T-cell (primary cell): ENCODE data around the gene LCA5L. TPM values are rescaled to one million over a fixed set of nuclear protein-coding genes. Genes with fewer than 3 reads are reported as not detected.

Source experiments
- ATAC-seq, 4 experiments: fragments of 200-7000 bp in 3 of 4; fragments of 150-1000 bp in 1 of 4; cut with Tn5 transposase; replicated peaks in 1 of 4; 1 replicate in 3 of 4; 2 replicates in 1 of 4; pipeline ENCODE4 v1.10.0; 2021; ENCODE audit warnings: moderate library complexity in 3 of 4, mild to moderate bottlenecking in 2 of 4, moderate number of reproducible peaks in 1 of 4
- CTCF ChIA-PET, 2 donors: fragments of 300-600 bp; sonication (Branson Sonifier 250); formaldehyde crosslinking; loops; one replicate each; lab custom pipeline; 2022; ENCODE audit warnings: antibody characterized with exemption in 2 of 2; lab: Charles Lee
- POLR2A ChIA-PET, 2 donors: fragments of 300-600 bp; sonication (Branson Sonifier 250); formaldehyde crosslinking; loops; one replicate each; lab custom pipeline; 2022; ENCODE audit warnings: antibody characterized with exemption in 2 of 2; lab: Charles Lee
- DNase-seq, 35 experiments: peaks; one replicate each; pipeline versions ENCODE4 v3.0.0 to v3.0.0-alpha.2; 2013 to 2023
- H3K27ac ChIP-seq: one replicate; pipeline ENCODE4 v1.5.1; 2013; ENCODE audit warnings: low read length
- H3K27me3 ChIP-seq, 2 experiments: replicated peaks in 1 of 2; 1 replicate in 1 of 2; 2 replicates in 1 of 2; pipeline versions ENCODE4 v1.6.1 to v1.7.0; 2013; ENCODE audit warnings: low read length in 1 of 2, mixed read lengths in 1 of 2; ENCODE audit not compliant: control insufficient read depth in 2 of 2, insufficient read depth in 2 of 2; ENCODE audit errors: extremely low read depth in 1 of 2
- H3K36me3 ChIP-seq, 2 donors: 1 replicate in 1 of 2; 2 replicates in 1 of 2; pipeline versions ENCODE4 v1.6.1 to v1.7.0; 2013; ENCODE audit warnings: low read length in 1 of 2; ENCODE audit not compliant: control insufficient read depth in 2 of 2, insufficient read depth in 1 of 2; ENCODE audit errors: extremely low read depth in 1 of 2
- H3K4me1 ChIP-seq, 2 experiments: 1 replicate in 1 of 2; 2 replicates in 1 of 2; pipeline versions ENCODE4 v1.6.1 to v1.7.0; 2013; ENCODE audit warnings: low read length in 2 of 2, mixed read lengths in 1 of 2; ENCODE audit not compliant: insufficient read depth in 2 of 2, control insufficient read depth in 1 of 2; ENCODE audit errors: extremely low read depth in 1 of 2
- H3K4me3 ChIP-seq, 2 donors: 1 replicate in 1 of 2; 2 replicates in 1 of 2; pipeline versions ENCODE4 v1.5.1 to v1.7.0; 2013; ENCODE audit warnings: mild to moderate bottlenecking in 2 of 2, low read length in 1 of 2, moderate library complexity in 1 of 2; ENCODE audit not compliant: control insufficient read depth in 1 of 2; ENCODE audit errors: extremely low read depth in 1 of 2
- H3K9me3 ChIP-seq: 2 replicates; pipeline ENCODE4 v1.7.0; 2013
- H3K27ac Mint-ChIP-seq, 2 donors: one replicate each; pipeline ENCODE4 v1.8.0; 2020 to 2021; ENCODE audit warnings: mild to moderate bottlenecking in 2 of 2, mixed read lengths in 2 of 2
- H3K27me3 Mint-ChIP-seq, 2 donors: one replicate each; pipeline ENCODE4 v1.8.0; 2021 to 2022; ENCODE audit warnings: mixed read lengths in 2 of 2
- H3K36me3 Mint-ChIP-seq: one replicate; pipeline ENCODE4 v1.8.0; 2021; ENCODE audit warnings: mixed read lengths
- H3K4me1 Mint-ChIP-seq, 3 donors: one replicate each; pipeline ENCODE4 v1.8.0; 2020 to 2022; ENCODE audit warnings: mixed read lengths in 3 of 3, mild to moderate bottlenecking in 1 of 3
- H3K4me3 Mint-ChIP-seq, 3 donors: one replicate each; pipeline ENCODE4 v1.8.0; 2020 to 2022; ENCODE audit warnings: mild to moderate bottlenecking in 3 of 3, mixed read lengths in 3 of 3, moderate library complexity in 3 of 3
- H3K9me3 Mint-ChIP-seq, 3 donors: one replicate each; pipeline ENCODE4 v1.8.0; 2020 to 2022; ENCODE audit warnings: mixed read lengths in 3 of 3
- WGBS: methylation state at CpG from one replicate; pipeline ENCODE4 v1.1.5; 2013; ENCODE audit warnings: missing lambda C conversion rate; ENCODE audit not compliant: insufficient coverage; 5-methylcytosine and 5-hydroxymethylcytosine counted together
- total RNA-seq, 35 experiments: library from RNA in 6 of 35; stranded (reverse) in 6 of 35; fragments of 120-200 nt in 1 of 35; gene quantifications; one replicate each; pipeline versions ENCODE4 v1.2.1 to v1.2.4 and lab custom pipeline; 2013 to 2026

Gene LCA5L
- total RNA-seq, 5 donors from 2014 or later (not counting 1 experiment from before 2014, with no cell fraction given), result 0.23 to 0.60 (median 0.44) TPM; not detected in 1

DNA sequence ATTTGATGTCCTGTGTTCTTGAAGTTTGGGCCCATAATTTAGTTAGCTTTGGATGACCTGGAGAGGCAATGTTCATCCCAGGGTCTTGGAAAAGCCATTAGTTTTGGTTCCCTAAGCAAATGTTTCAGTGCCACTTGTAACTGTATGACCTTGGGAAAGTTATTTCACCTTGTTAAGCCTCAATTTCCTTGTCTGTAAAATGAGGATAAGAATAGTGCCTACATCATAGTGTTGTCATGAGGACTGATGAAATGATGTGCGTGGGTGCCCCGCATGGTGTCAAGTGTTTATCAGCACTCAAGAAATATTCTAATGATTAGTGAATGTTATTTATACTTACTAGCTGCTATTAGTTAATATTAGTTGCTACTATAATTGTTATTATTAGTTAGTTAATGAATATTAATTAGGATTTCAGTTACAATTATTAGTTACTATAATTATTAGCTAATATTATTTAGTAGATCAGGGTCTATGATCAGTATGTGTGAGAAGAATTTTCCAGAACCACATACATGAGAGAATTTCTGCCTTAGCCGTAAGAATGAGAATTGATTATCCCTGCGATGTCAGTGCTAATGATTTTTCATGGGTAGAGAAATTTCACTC, 8.1 kb upstream of the LCA5L start:
- Mint-ChIP-seq H3K36me3 (no peaks in the 10 kb centered on the region), H3K9me3 (no peaks in the 10 kb centered on the region)
- POLR2A ChIA-PET, result interaction anchor here in 1 of 2 donors (0.7 kb wide), 1 partner anchor 582 kb away, joined by 3 read pairs; no protein-coding TSS in a partner anchor

DNA sequence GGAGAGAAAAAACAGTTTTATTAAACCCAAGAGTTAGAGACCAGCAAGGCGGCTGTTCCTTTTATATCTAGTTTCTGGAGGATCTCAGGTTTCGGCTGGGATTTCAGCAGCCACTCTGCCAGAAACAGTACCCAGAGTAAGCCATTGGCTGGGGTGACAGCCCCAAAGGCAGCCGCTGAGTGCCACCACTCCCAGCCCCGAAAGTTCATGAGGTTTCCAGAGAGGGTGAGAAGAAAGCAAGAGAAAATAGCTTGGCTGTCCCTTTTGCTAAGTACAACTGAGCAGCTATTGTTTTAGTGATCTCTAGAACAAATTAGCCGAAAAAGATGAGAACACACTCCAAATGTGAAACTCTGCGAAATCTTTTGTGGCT, 7.4 kb upstream of the LCA5L start:
- Mint-ChIP-seq H3K27ac (no peak overlapping the region), H3K36me3 (no peaks in the 10 kb centered on the region), H3K4me3 (no peak overlapping the region), H3K9me3 (no peaks in the 10 kb centered on the region), H3K27me3 (peaks cover 7 to 11% of the 10 kb centered on the region in 2 donors), H3K4me1 (no peaks in the 10 kb centered on the region)
- DNase-seq, result no peak
- POLR2A ChIA-PET, result interaction anchor here in 1 of 2 donors (0.7 kb wide), 1 partner anchor 581 kb away, joined by 3 read pairs; no protein-coding TSS in a partner anchor
- Histone ChIP-seq H3K4me1 (no peaks in the 10 kb centered on the region), H3K36me3 (no peaks in the 10 kb centered on the region), H3K4me3 (no peak overlapping the region), H3K27me3 (peaks cover 0 to 10% of the 10 kb centered on the region in 2 experiments), H3K9me3 (no peaks in the 10 kb centered on the region), H3K27ac (no peak overlapping the region)
- CTCF ChIA-PET, result interaction anchor here in 1 of 2 donors (0.9 kb wide), 1 partner anchor 9 kb away, joined by 3 read pairs; no protein-coding TSS in a partner anchor
- no peak for ATAC-seq
- WGBS, result 77% methylated on average over 4 of the region's 6 CpGs

More for the DNA sequence above, 8.1 kb upstream of the LCA5L start:
- peaks cover 0 to 10% of the 10 kb centered on the region in 2 experiments for H3K27me3 ChIP-seq
- CTCF ChIA-PET, result interaction anchor here in 1 of 2 donors (0.9 kb wide), 1 partner anchor 10 kb away, joined by 3 read pairs; no protein-coding TSS in a partner anchor
- no peaks in the 10 kb centered on the region for H3K9me3 ChIP-seq
- H3K36me3 ChIP-seq, result no peaks in the 10 kb centered on the region
- no peaks in the 10 kb centered on the region for H3K4me1 Mint-ChIP-seq
- no peak overlapping the region for H3K4me3 ChIP-seq
- H3K4me3 Mint-ChIP-seq, result no peak overlapping the region
- H3K27me3 Mint-ChIP-seq, result peaks cover 7 to 11% of the 10 kb centered on the region in 2 donors
- no CpG with 5 or more reads among the region's 4 CpGs for WGBS
- no peak overlapping the region for H3K27ac Mint-ChIP-seq
- DNase-seq (no peak), ATAC-seq (no peak)
- H3K27ac ChIP-seq, result no peak overlapping the region
- H3K4me1 ChIP-seq, result no peaks in the 10 kb centered on the region

DNA sequence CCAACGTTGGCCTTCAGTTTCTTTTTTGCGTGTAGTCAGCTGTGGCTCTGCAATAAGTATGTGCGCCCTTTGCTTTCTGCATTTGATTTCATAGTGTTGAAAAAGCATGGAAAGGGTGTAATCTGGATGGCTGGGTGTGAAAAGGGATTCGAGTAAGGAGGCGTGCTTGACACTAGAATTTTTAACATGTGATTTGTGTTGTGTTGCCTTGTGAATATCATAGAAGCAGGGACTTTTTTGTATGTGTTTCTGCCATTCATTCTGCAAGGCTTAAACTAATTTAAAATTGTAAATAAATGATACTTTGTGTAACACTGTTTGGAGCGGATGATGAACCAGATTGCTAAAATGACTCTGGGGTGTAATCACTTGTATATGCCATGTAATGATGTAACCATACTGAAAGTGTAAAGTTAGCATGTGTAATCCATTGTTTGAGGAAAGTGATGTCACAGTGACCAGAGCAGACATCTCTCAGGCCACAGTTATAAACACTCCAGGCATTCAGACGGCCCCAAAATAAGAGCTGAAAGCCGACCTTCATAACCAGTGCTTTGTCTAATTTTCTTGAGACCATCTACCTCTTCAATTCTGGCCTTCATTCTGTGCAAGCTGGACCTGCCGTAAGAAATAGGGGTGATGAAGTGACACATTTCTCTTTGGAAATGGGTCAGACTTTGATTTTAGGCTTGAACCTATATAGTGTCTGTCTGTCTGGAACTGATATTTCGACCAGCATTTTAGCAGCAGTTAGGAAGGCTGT, 6.8 kb upstream of the LCA5L start:
- Mint-ChIP-seq H3K4me3 (no peak overlapping the region), H3K9me3 (no peaks in the 10 kb centered on the region), H3K36me3 (no peaks in the 10 kb centered on the region), H3K27me3 (peaks cover 7 to 11% of the 10 kb centered on the region in 2 donors), H3K27ac (no peak overlapping the region), H3K4me1 (no peaks in the 10 kb centered on the region)
- H3K27ac ChIP-seq, result no peak overlapping the region
- peaks cover 0 to 10% of the 10 kb centered on the region in 2 experiments for H3K27me3 ChIP-seq
- H3K4me1 ChIP-seq, result no peaks in the 10 kb centered on the region
- DNase-seq, result no peak
- H3K4me3 ChIP-seq, result no peak overlapping the region
- POLR2A ChIA-PET, result no interaction called here
- WGBS, result 76% methylated on average over 6 of the region's 10 CpGs
- no peak for ATAC-seq
- no peaks in the 10 kb centered on the region for H3K36me3 ChIP-seq
- H3K9me3 ChIP-seq, result no peaks in the 10 kb centered on the region
- CTCF ChIA-PET, result no interaction called here

DNA sequence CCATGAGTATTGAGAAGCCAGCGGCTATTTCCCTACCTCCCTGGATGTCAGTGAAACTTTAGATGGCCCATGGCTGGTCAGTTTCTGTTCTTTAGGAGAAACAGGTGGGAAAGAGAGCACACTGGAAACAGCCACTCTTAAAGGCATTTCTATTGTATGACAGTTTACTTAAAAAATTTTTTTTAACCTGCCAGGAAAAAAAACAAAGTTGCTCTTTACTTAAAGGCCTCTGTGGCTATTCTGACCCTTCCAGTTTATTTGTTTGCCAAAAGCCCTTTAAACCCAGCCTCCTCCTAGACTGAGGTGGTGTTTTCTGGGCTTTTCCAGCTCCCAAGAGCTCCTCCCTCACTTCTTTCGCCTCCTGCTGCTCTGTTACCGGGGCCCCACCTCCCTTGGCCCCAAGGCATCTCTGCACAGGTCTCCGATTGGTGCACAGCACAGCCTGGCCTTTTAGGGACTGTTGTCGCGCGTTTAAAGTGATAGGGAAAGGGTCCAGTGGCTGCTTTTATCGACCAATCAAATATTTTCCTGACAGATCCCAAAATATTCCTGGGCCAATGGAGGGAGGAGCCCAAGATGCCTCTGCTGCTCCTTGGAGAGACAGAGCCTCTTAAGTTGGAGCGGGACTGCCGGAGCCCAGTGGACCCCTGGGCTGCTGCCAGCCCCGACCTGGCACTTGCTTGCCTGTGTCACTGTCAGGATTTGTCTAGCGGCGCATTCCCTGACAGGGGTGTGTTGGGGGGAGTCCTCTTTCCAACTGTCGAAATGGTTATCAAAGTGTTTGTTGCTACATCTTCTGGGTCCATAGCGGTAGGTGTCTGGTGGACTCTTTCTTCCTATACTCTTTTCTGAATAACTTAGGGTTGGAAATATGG, 6.0 kb upstream of the LCA5L start, which contains the start of gene SH3BGR:
SH3BGR (plus strand) TSS at position 639 of the 875 bp plus-strand sequence; CDS start at position 766, 127 bp downstream.
- no peak within 1 kb of the TSS for H3K27ac Mint-ChIP-seq
- H3K27me3 Mint-ChIP-seq, result peaks cover 7 to 11% of the 10 kb centered on the region in 2 donors
- no peaks in the 10 kb centered on the region for H3K4me1 ChIP-seq
- no peaks in the 10 kb centered on the region for H3K36me3 Mint-ChIP-seq
- H3K9me3 ChIP-seq, result no peaks in the 10 kb centered on the region
- H3K27ac ChIP-seq, result no peak within 1 kb of the TSS
- H3K4me3 Mint-ChIP-seq, result no peak within 1 kb of the TSS
- no peak within 1 kb of the TSS for H3K4me3 ChIP-seq
- H3K4me1 Mint-ChIP-seq, result peaks cover 2 to 4% (median 3%) of the 10 kb centered on the region in 3 donors
- 60% methylated on average over 1 of the region's 15 CpGs for WGBS
- ATAC-seq (no peak), DNase-seq (no peak)
- POLR2A ChIA-PET, result no interaction called here
- H3K36me3 ChIP-seq, result no peaks in the 10 kb centered on the region
- CTCF ChIA-PET, result no interaction called here
- H3K9me3 Mint-ChIP-seq, result no peaks in the 10 kb centered on the region
- H3K27me3 ChIP-seq, result peaks cover 0 to 10% of the 10 kb centered on the region in 2 experiments

DNA sequence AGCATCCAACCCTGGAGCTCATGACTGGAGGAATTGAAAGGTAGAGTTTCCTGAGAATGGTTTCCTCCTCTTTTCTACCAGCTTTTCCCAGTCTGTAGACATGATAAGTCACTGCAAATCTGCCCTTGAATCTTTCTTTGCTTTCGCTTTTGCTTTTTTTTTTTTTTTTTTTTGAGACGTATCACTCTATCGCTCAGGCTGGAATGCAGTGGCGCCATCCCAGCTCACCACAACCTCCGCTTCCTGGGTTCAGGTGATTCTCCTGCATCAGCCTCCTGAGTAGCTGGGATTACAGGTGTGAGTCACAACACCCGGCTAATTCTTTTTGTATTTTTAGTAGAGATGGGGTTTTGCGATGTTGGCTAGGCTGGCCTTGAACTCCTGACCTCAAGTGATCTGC, 1.7 kb upstream of the LCA5L start:
- Mint-ChIP-seq H3K4me1 (peaks cover 15 to 22% (median 17%) of the 10 kb centered on the region in 3 donors), H3K4me3 (peak overlapping the region in 2 of 3 donors; percentile 17 to 59)
- no peak for ATAC-seq

More for the DNA sequence above, 1.7 kb upstream of the LCA5L start:
- WGBS, result 90% methylated on average over 2 of the region's 7 CpGs
- no peaks in the 10 kb centered on the region for H3K9me3 Mint-ChIP-seq
- DNase-seq, result no peak
- H3K36me3 Mint-ChIP-seq, result no peaks in the 10 kb centered on the region
- CTCF ChIA-PET, result no interaction called here
- Histone ChIP-seq H3K4me1 (peaks cover 5 to 8% of the 10 kb centered on the region in 2 experiments), H3K9me3 (no peaks in the 10 kb centered on the region), H3K4me3 (no peak overlapping the region), H3K27me3 (peaks cover 0 to 22% of the 10 kb centered on the region in 2 experiments), H3K27ac (no peak overlapping the region), H3K36me3 (no peaks in the 10 kb centered on the region)
- POLR2A ChIA-PET, result no interaction called here
- peaks cover 15 to 18% of the 10 kb centered on the region in 2 donors for H3K27me3 Mint-ChIP-seq
- H3K27ac Mint-ChIP-seq, result no peak overlapping the region
